Panc1 (cell line): ENCODE results near the gene KDM3B. TPM values are rescaled to one million over a fixed set of nuclear protein-coding genes. Genes with fewer than 3 reads are reported as not detected.
A peak's percentile ranks its signal among the peaks of the same experiment; 100 is the strongest.

Experiments used
- ATAC-seq: fragments of 200-7000 bp; cut with Tn5 transposase; 2 replicates; pipeline ENCODE4 v1.9.1; 2020; ENCODE audit warnings: mild to moderate bottlenecking, moderate library complexity
- BruUV-seq: library from RNA; stranded (reverse); fragments of 400-500 nt; replicated peaks from 2 replicates; lab custom pipeline; 2021; lab: Mats Ljungman, UMichigan
- CTCF ChIA-PET: fragments of 300-600 bp; sonication (Branson Sonifier 250); formaldehyde crosslinking; loops from one replicate; lab custom pipeline; 2022; ENCODE audit warnings: antibody characterized with exemption; lab: Charles Lee
- POLR2A ChIA-PET: fragments of 300-600 bp; sonication (Branson Sonifier 250); formaldehyde crosslinking; loops from one replicate; lab custom pipeline; 2022; ENCODE audit warnings: antibody characterized with exemption; lab: Charles Lee
- DNase-seq: peaks from one replicate; pipeline ENCODE4 v3.0.0-alpha.2; 2010; ENCODE audit warnings: low read depth, low spot score
- H3K27ac ChIP-seq: 2 replicates; pipeline ENCODE4 v1.5.1; 2011; ENCODE audit warnings: mild to moderate bottlenecking, low read length, inconsistent platforms
- H3K27me3 ChIP-seq: fragments of 200-500 bp; sonication (Bioruptor generic); 2 replicates; pipeline ENCODE4 v1.6.0; 2014; ENCODE audit warnings: low read length, inconsistent platforms; ENCODE audit not compliant: control insufficient read depth, insufficient read depth
- H3K36me3 ChIP-seq: fragments of 200-500 bp; sonication (Bioruptor generic); 2 replicates; pipeline ENCODE4 v1.5.1; 2014; ENCODE audit warnings: inconsistent platforms, mild to moderate bottlenecking, low read length, moderate library complexity; ENCODE audit not compliant: control insufficient read depth, insufficient read depth
- H3K4me1 ChIP-seq: 2 replicates; pipeline ENCODE4 v1.5.1; 2011; ENCODE audit warnings: inconsistent platforms, mild to moderate bottlenecking, low read length, moderate library complexity; ENCODE audit not compliant: control insufficient read depth, insufficient read depth
- H3K4me3 ChIP-seq, 2 experiments: 2 replicates each; pipeline ENCODE4 v1.5.1; 2011 to 2012; ENCODE audit warnings: low read depth in 2 of 2, low read length in 2 of 2, mild to moderate bottlenecking in 2 of 2, inconsistent platforms in 1 of 2, moderate library complexity in 1 of 2
- H3K9me3 ChIP-seq: fragments of 200-500 bp; sonication (Bioruptor generic); 2 replicates; pipeline ENCODE4 v1.5.1; 2014; ENCODE audit warnings: low read depth, mild to moderate bottlenecking, inconsistent platforms, low read length, moderate library complexity; ENCODE audit not compliant: control insufficient read depth, insufficient read depth
- POLR2AphosphoS5 ChIP-seq: IDR thresholded peaks from 2 replicates; pipeline ENCODE4 v1.6.1; 2012; ENCODE audit warnings: mild to moderate bottlenecking, low read depth, low read length, moderate library complexity
- SIN3A ChIP-seq: IDR thresholded peaks from 2 replicates; pipeline ENCODE4 v1.6.1; 2012; ENCODE audit warnings: low read depth, mild to moderate bottlenecking, low read length, moderate library complexity, borderline replicate concordance; ENCODE audit not compliant: insufficient read depth
- TCF7L2 ChIP-seq: IDR thresholded peaks from 2 replicates; pipeline ENCODE4 v1.6.1; 2011; ENCODE audit warnings: mild to moderate bottlenecking, low read depth, low read length, inconsistent platforms
- in situ Hi-C: cut with HindIII; loops from 2 replicates; pipeline ENCODE4 v1.10.0; 2016; ENCODE audit warnings: low sequenced_read_pairs, low pct_unique_long_range_greater_than_20kb
- intact Hi-C: fragments of 100-400 bp; cut with micrococcal nuclease; formaldehyde crosslinking; loops from one replicate; pipeline ENCODE4 v1.10.0; 2022; ENCODE audit not compliant: unreplicated experiment
- total RNA-seq: library from RNA; stranded (reverse); gene quantifications from one replicate; pipeline ENCODE4 v1.2.1, GENCODE V29; 2021; ENCODE audit not compliant: unreplicated experiment
- TF ChIP-seq, protein P1 (sequence below): fragments of 450-650 bp; IDR thresholded peaks from 2 replicates; pipeline ENCODE4 v1.5.1; 2017; ENCODE audit warnings: mild to moderate bottlenecking
- TF ChIP-seq, protein P2 (sequence below), 2 experiments: IDR thresholded peaks; 2 replicates each; pipeline ENCODE4 v1.6.1; 2011 to 2012; ENCODE audit warnings: low read depth in 2 of 2, control low read depth in 1 of 2, low read length in 1 of 2, mild to moderate bottlenecking in 1 of 2, moderate library complexity in 1 of 2; ENCODE audit not compliant: insufficient read depth in 1 of 2

The KDM3B gene
- total RNA-seq, 1 experiment from 2014 or later = 65.0 TPM

GRCh38 chr5:138351517-138351916 lies 968 bp upstream of the KDM3B start:
- CTCF ChIA-PET = interaction anchor here (0.8 to 2.3 kb wide), 6 partner anchors 14 to 167 kb away, joined by 3 to 9 read pairs (median 6); partner anchors contain the start of genes CDC23, CDC25C and FAM53C

DNA sequence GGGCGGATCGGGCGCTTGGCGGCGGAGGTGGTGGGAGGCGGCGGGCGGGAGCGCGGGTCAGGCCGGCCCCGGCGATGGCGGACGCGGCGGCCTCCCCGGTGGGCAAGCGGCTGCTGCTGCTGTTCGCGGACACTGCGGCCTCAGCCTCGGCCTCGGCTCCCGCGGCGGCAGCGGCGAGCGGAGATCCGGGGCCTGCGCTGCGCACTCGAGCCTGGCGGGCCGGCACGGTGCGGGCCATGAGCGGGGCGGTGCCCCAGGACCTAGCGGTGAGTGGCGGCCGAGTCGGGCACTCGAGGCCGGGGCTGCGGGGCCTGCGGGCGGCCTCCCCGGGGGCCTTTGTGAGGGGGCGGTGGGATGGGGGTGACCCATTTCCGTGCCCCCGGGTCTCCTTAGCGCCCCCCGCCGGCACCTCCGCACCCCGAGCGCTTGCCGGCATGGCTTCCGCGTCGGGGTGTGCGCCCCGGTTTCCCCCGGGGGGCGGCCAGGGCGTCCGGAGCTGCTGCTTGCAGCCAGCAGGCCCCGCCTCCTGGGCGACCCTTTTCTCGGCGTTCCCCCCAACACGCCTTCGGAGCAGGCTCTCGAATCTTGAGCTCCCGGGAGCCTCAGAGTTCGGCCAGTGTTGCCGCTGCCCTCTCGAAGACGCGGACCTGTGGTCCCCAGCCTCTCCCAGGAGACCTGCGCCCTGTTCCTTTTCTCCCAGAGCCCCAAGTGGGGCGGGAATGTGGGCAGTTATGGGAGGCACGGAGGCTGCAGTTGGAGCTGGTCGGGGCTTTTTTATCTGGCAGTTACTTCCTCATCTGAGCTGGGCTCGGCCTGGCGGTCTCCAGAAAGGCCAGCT lies 456 bp downstream of the KDM3B start:
- in situ Hi-C loops = no loop called here

More at GRCh38 chr5:138351517-138351916, 968 bp upstream of the KDM3B start:
- H3K27me3 ChIP-seq = no peaks in the 10 kb centered on the region
- POLR2A ChIA-PET = interaction anchor here (1.0 kb wide), 1 partner anchor 20 kb away, joined by 3 read pairs; the partner anchor contains the start of gene CDC25C
- ATAC-seq (no peak), DNase-seq (no peak)
- peaks cover 5% of the 10 kb centered on the region; the same call in 1 of the 2 replicates for H3K36me3 ChIP-seq
- H3K9me3 ChIP-seq = no peaks in the 10 kb centered on the region; the same call in 1 of the 2 replicates
- no peak overlapping the region for H3K4me3 ChIP-seq
- in situ Hi-C loops (no loop called here), intact Hi-C loops (no loop called here)
- TF ChIP-seq, protein P1, sequence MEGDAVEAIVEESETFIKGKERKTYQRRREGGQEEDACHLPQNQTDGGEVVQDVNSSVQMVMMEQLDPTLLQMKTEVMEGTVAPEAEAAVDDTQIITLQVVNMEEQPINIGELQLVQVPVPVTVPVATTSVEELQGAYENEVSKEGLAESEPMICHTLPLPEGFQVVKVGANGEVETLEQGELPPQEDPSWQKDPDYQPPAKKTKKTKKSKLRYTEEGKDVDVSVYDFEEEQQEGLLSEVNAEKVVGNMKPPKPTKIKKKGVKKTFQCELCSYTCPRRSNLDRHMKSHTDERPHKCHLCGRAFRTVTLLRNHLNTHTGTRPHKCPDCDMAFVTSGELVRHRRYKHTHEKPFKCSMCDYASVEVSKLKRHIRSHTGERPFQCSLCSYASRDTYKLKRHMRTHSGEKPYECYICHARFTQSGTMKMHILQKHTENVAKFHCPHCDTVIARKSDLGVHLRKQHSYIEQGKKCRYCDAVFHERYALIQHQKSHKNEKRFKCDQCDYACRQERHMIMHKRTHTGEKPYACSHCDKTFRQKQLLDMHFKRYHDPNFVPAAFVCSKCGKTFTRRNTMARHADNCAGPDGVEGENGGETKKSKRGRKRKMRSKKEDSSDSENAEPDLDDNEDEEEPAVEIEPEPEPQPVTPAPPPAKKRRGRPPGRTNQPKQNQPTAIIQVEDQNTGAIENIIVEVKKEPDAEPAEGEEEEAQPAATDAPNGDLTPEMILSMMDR = no peak
- TF ChIP-seq, protein P2, sequence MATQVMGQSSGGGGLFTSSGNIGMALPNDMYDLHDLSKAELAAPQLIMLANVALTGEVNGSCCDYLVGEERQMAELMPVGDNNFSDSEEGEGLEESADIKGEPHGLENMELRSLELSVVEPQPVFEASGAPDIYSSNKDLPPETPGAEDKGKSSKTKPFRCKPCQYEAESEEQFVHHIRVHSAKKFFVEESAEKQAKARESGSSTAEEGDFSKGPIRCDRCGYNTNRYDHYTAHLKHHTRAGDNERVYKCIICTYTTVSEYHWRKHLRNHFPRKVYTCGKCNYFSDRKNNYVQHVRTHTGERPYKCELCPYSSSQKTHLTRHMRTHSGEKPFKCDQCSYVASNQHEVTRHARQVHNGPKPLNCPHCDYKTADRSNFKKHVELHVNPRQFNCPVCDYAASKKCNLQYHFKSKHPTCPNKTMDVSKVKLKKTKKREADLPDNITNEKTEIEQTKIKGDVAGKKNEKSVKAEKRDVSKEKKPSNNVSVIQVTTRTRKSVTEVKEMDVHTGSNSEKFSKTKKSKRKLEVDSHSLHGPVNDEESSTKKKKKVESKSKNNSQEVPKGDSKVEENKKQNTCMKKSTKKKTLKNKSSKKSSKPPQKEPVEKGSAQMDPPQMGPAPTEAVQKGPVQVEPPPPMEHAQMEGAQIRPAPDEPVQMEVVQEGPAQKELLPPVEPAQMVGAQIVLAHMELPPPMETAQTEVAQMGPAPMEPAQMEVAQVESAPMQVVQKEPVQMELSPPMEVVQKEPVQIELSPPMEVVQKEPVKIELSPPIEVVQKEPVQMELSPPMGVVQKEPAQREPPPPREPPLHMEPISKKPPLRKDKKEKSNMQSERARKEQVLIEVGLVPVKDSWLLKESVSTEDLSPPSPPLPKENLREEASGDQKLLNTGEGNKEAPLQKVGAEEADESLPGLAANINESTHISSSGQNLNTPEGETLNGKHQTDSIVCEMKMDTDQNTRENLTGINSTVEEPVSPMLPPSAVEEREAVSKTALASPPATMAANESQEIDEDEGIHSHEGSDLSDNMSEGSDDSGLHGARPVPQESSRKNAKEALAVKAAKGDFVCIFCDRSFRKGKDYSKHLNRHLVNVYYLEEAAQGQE (IDR thresholded peaks at IDR 0.05; ENCODE audit: insufficient read depth in 1 of 2, low read depth in 2 of 2, low read length in 1 of 2) = no peak
- TF ChIP-seq POLR2AphosphoS5 (no peak), SIN3A (no peak)
- H3K27ac ChIP-seq = no peak overlapping the region
- H3K4me1 ChIP-seq = peaks cover 16% of the 10 kb centered on the region
- BruUV-seq = no TSS peak

More for the DNA sequence above, 456 bp downstream of the KDM3B start:
- peak overlapping the region; percentile 89 for H3K27ac ChIP-seq
- intact Hi-C loops = no loop called here
- peaks cover 16% of the 10 kb centered on the region for H3K4me1 ChIP-seq
- H3K4me3 ChIP-seq = peak overlapping the region; percentile 90 to 93
- POLR2A ChIA-PET = interaction anchor here (0.6 to 0.8 kb wide), 3 partner anchors 15 to 177 kb away, joined by 3 to 4 read pairs (median 3); partner anchors contain the start of gene FAM53C
- ATAC-seq = peak; percentile 82
- no peak for DNase-seq
- BruUV-seq = no TSS peak
- CTCF ChIA-PET = interaction anchor here (0.5 to 2.3 kb wide), 13 partner anchors 10 to 401 kb away, joined by 3 to 12 read pairs (median 6); partner anchors contain the start of genes CDC23, CDC25C and FAM53C
- H3K9me3 ChIP-seq = no peaks in the 10 kb centered on the region; the same call in 1 of the 2 replicates
- no peaks in the 10 kb centered on the region for H3K27me3 ChIP-seq
- TF ChIP-seq TCF7L2 (no peak), POLR2AphosphoS5 (peak; percentile 47; the same call in 1 of the 2 replicates), SIN3A (no peak)
- TF ChIP-seq, protein P1 = peak; percentile 11
- TF ChIP-seq, protein P2 (IDR thresholded peaks at IDR 0.05; ENCODE audit: insufficient read depth in 1 of 2, low read depth in 2 of 2, low read length in 1 of 2) = no peak
- peaks cover 3% of the 10 kb centered on the region; the same call in 1 of the 2 replicates for H3K36me3 ChIP-seq
